ENCODE measurements around the gene UCN2. TPM values are rescaled to one million over a fixed set of nuclear protein-coding genes. Genes with fewer than 3 reads are reported as not detected.

The UCN2 gene
- total and polyA plus RNA-seq, 9 of the 15 experiments (the other 6 are each of a cell fraction or from before 2014, with no cell fraction given), result 0.08 to 0.11 TPM; not detected in 7

- TF ChIP-seq MAZ (CRISPR knock-in tag; conservative IDR thresholded peaks at IDR 0.05 in 1 of 2, IDR thresholded peaks at IDR 0.05 in 1 of 2) (peak; percentile 53 to 70), MEF2A (IDR thresholded peaks at IDR 0.05; ENCODE audit: control insufficient read depth, low read depth, low read length) (no peak), ATF3 (IDR thresholded peaks at IDR 0.05) (no peak), ATF3 (CRISPR knock-in tag; conservative IDR thresholded peaks at IDR 0.05) (no peak), NCOA6 (IDR thresholded peaks at IDR 0.05) (no peak), ATF1 (CRISPR knock-in tag; IDR thresholded peaks at IDR 0.05) (no peak), ATF1 (tag; IDR thresholded peaks at IDR 0.05) (0 out of 2 replicates have a peak, but pooled peaks have one; percentile 21), PPARD (CRISPR knock-in tag; IDR thresholded peaks at IDR 0.05) (no peak), TFAM (CRISPR knock-in tag; conservative IDR thresholded peaks at IDR 0.05) (no peak), NCOA1 (IDR thresholded peaks at IDR 0.05; ENCODE audit: low read depth) (no peak), PURB (CRISPR knock-in tag; IDR thresholded peaks at IDR 0.05; ENCODE audit: low read depth) (no peak), RNF2 (IDR thresholded peaks at IDR 0.05) (no peak), BRCA1 (IDR thresholded peaks at IDR 0.05) (no peak), BRCA1 (CRISPR knock-in tag; IDR thresholded peaks at IDR 0.05) (no peak), EHMT2 (IDR thresholded peaks at IDR 0.05) (no peak), PML (IDR thresholded peaks at IDR 0.05; ENCODE audit: low read length) (peak; percentile 59), MEIS2 (IDR thresholded peaks at IDR 0.05; ENCODE audit: partially characterized antibody) (peak; percentile 84)
- TF ChIP-seq, protein P1, sequence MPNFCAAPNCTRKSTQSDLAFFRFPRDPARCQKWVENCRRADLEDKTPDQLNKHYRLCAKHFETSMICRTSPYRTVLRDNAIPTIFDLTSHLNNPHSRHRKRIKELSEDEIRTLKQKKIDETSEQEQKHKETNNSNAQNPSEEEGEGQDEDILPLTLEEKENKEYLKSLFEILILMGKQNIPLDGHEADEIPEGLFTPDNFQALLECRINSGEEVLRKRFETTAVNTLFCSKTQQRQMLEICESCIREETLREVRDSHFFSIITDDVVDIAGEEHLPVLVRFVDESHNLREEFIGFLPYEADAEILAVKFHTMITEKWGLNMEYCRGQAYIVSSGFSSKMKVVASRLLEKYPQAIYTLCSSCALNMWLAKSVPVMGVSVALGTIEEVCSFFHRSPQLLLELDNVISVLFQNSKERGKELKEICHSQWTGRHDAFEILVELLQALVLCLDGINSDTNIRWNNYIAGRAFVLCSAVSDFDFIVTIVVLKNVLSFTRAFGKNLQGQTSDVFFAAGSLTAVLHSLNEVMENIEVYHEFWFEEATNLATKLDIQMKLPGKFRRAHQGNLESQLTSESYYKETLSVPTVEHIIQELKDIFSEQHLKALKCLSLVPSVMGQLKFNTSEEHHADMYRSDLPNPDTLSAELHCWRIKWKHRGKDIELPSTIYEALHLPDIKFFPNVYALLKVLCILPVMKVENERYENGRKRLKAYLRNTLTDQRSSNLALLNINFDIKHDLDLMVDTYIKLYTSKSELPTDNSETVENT (CRISPR knock-in tag; IDR thresholded peaks at IDR 0.05), result peak; percentile 66
- TF ChIP-seq, protein P2, sequence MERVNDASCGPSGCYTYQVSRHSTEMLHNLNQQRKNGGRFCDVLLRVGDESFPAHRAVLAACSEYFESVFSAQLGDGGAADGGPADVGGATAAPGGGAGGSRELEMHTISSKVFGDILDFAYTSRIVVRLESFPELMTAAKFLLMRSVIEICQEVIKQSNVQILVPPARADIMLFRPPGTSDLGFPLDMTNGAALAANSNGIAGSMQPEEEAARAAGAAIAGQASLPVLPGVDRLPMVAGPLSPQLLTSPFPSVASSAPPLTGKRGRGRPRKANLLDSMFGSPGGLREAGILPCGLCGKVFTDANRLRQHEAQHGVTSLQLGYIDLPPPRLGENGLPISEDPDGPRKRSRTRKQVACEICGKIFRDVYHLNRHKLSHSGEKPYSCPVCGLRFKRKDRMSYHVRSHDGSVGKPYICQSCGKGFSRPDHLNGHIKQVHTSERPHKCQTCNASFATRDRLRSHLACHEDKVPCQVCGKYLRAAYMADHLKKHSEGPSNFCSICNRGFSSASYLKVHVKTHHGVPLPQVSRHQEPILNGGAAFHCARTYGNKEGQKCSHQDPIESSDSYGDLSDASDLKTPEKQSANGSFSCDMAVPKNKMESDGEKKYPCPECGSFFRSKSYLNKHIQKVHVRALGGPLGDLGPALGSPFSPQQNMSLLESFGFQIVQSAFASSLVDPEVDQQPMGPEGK (CRISPR knock-in tag; IDR thresholded peaks at IDR 0.05; ENCODE audit: borderline replicate concordance), result no peak
Observed at GRCh38 chr3:48609088-48610005, 45.8 kb upstream of the UCN2 start, which contains the start of gene UQCRC1 (continued).

All from K562 (cell line).